HEK293T (cell line): ENCODE measurements around the gene JAK3.

ENCODE experiments used
- ARNT ChIP-seq: fragments of 450-650 bp; IDR thresholded peaks from 2 replicates; pipeline ENCODE4 v1.6.1; 2017; ENCODE audit warnings: mild to moderate bottlenecking
- FOXM1 ChIP-seq: fragments of 450-650 bp; IDR thresholded peaks from 2 replicates; pipeline ENCODE4 v1.6.1; 2017; ENCODE audit warnings: mild to moderate bottlenecking, borderline replicate concordance
- LEF1 ChIP-seq: fragments of 450-650 bp; IDR thresholded peaks from 2 replicates; pipeline ENCODE4 v1.6.1; 2017; ENCODE audit warnings: mild to moderate bottlenecking, borderline replicate concordance
- ZNF384 ChIP-seq: fragments of 450-650 bp; IDR thresholded peaks from 2 replicates; pipeline ENCODE4 v1.6.1; 2016

GRCh38 chr19:17861542-17862402 is 14.0 kb upstream of the JAK3 start:
- TF ChIP-seq FOXM1 (no peak), ZNF384 (no peak), ARNT (no peak), LEF1 (no peak)
